ENCODE data around the gene CDC42SE1.

Gene CDC42SE1

DNA sequence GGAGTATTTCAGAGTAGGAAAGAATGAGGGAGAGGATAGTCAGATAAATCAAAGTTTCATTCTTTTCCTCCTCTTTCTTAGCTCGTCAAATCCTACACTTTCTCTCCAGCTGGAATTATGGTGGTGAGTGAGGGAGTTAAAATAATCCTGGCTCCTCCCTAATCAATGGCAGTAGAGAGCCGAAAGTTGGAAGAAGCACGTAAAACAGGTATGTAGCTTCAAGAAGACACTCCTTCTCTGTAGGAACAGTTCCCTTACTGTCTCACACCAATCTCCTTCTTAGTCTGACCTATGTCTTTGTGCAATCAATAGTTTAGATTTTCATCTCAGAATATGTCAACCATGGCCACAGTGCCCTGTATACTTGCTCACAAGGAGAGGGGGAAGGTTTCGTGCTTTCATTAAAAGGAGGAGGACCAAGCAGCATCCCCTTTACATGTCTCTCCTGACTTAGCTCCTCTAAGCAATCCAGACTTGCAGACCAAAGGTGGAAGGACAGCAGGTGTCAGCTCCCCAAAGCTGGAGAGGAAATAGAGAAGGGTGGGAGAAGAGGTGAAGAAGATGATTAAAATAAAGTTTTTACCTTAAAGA, 53.6 kb downstream of the CDC42SE1 start:
- in situ Hi-C loops (cut with HindIII; ENCODE audit: low sequenced_read_pairs) = no loop called here
- peak overlapping the region; percentile 62 for H3K4me3 ChIP-seq (ENCODE audit: low read depth, low read length)
- no peak for DNase-seq (ENCODE audit: low read depth, low spot score)
- TF ChIP-seq, protein P1, sequence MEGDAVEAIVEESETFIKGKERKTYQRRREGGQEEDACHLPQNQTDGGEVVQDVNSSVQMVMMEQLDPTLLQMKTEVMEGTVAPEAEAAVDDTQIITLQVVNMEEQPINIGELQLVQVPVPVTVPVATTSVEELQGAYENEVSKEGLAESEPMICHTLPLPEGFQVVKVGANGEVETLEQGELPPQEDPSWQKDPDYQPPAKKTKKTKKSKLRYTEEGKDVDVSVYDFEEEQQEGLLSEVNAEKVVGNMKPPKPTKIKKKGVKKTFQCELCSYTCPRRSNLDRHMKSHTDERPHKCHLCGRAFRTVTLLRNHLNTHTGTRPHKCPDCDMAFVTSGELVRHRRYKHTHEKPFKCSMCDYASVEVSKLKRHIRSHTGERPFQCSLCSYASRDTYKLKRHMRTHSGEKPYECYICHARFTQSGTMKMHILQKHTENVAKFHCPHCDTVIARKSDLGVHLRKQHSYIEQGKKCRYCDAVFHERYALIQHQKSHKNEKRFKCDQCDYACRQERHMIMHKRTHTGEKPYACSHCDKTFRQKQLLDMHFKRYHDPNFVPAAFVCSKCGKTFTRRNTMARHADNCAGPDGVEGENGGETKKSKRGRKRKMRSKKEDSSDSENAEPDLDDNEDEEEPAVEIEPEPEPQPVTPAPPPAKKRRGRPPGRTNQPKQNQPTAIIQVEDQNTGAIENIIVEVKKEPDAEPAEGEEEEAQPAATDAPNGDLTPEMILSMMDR (IDR thresholded peaks at IDR 0.05; ENCODE audit: low read depth, low read length) = no peak

DNA sequence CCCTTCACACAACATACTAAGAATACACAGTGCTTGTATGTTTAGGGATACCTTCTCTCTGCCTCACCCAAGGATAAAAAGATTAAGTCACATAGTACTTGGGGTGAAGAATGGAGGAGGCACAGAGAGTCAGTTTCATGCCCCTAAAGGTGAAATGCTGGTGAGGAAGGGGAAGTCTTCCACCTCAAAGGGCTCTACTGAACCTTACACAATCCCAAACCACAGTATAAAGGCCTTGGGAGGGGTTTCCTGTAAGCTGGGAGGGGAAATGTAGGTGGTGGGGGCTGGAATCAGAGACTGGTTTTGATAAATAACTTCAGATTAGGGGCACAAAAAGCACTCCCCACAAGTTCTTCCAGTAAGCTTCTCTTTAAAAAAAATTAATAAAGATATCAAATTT, 56.2 kb downstream of the CDC42SE1 start:
- TF ChIP-seq, protein P1 (IDR thresholded peaks at IDR 0.05; ENCODE audit: low read depth, low read length) = no peak
- in situ Hi-C loops (cut with HindIII; ENCODE audit: low sequenced_read_pairs) = no loop called here
- H3K4me3 ChIP-seq (ENCODE audit: low read depth, low read length) = no peak overlapping the region
- no peak for DNase-seq (ENCODE audit: low read depth, low spot score)

DNA sequence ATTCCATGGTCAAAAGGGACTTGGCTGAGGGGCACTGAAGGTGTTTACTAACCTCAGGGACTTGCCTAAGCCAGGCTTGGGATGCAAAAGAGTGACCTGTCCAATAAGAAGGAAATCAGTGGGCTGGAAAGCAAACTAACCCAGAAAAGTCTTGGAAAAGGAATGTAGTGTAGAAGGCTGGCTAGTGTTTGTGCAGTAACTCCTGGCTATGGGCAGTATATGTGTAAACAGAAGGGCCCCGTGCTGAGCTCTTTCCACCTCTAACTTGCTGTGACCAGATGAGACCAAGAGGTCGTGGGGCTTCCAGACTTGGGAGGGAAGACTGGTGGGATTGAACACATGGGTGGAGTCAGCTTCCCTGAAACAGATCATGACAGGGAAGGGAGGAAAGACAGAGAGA, 56.8 kb downstream of the CDC42SE1 start:
- DNase-seq (ENCODE audit: low read depth, low spot score) = no peak
- in situ Hi-C loops (cut with HindIII; ENCODE audit: low sequenced_read_pairs) = no loop called here
- H3K4me3 ChIP-seq (ENCODE audit: low read depth, low read length) = no peak overlapping the region
- TF ChIP-seq, protein P1 (IDR thresholded peaks at IDR 0.05; ENCODE audit: low read depth, low read length) = no peak

DNA sequence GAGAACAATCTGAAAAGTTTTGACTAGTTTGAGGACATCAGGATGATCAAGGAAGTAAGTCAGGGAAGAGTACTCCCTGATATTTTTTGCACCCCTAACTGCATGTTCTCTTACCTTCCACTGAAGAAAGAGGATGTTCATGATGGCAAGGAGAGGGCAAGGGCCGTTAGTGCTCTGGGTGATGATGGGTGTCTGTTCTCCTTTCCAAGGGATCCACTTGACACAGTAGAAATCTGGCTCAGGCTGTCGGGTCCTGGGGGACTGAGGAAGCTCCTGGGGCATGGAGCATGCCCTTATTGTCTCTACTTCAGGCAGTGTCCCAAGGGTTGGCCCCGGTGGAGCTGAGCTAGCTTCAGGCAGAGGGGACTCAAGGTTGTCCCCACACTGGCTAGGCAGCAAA, 57.4 kb downstream of the CDC42SE1 start:
- TF ChIP-seq, protein P1 (IDR thresholded peaks at IDR 0.05; ENCODE audit: low read depth, low read length) = no peak
- in situ Hi-C loops (cut with HindIII; ENCODE audit: low sequenced_read_pairs) = no loop called here
- no peak overlapping the region for H3K4me3 ChIP-seq (ENCODE audit: low read depth, low read length)
- no peak for DNase-seq (ENCODE audit: low read depth, low spot score)

DNA sequence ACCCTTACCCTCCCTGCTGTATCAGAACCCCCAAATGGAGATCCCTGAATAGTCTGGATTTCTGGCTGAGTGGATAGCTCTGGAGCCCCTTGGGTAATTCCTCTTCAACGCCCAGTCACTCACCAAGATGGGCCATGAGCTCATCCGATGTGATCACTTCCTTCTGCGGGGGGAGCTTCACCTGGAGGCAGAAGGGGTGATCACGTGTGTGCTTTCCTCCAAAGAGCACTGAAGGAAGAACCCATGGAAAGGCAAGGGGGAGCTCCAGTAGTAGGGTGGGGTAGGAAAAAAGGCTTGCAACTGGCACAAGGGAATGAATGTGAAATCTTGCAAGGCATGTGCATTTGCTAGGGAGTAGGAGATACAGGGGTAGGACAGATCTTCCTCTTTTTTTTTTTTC, 57.8 kb downstream of the CDC42SE1 start:
- TF ChIP-seq, protein P1 (IDR thresholded peaks at IDR 0.05; ENCODE audit: low read depth, low read length) = no peak
- in situ Hi-C loops (cut with HindIII; ENCODE audit: low sequenced_read_pairs) = no loop called here
- no peak for DNase-seq (ENCODE audit: low read depth, low spot score)
- no peak overlapping the region for H3K4me3 ChIP-seq (ENCODE audit: low read depth, low read length)

Measured in astrocyte of the spinal cord (primary cell).